ENCODE measurements around the gene NRTN. TPM values are rescaled to one million over a fixed set of nuclear protein-coding genes. Genes with fewer than 3 reads are reported as not detected.
A peak's percentile ranks its signal among the peaks of the same experiment; 100 is the strongest.

Gene NRTN
- total and polyA plus RNA-seq, 2 of the 13 experiments (the other 11 are each of a cell fraction or from before 2014, with no cell fraction given), result 4.1 to 5.3 TPM

DNA sequence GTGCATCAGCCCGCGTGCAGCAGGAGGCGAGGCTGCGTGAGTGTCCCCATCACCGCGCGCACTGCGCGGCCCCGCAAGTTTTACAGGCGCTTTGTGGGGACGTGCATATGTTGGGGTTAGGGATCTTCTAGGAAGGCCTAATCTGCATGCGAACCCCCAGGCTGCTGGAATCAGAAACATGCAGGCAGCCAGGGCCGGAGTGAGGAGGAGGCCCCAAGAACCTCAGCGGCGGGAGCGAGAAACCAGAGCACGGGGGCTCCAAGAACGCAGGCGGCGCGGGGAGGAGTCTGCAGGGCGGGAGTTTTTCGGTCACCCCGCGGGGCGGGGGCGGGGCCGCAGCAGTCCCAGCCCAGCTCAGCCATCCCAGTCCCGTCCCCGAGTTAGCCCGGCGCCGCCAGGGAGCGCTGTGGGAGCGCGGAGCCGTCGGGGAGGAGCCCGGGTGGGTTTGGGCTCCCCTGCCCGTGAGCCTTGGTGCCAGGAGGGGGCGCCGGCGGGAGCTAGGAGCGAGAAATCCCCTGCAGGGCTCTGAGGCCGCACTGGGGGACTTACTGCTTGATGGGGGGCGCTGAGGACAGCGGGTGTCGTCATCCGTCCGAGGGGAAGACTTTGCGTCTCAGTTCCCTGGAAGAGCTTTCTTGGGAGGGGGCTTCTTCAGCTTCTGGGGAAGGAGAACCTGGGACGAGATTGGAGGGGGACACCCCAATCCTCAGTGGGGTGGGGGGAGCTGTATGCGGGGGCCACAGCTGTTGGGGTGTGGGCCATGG is 933 bp upstream of the NRTN start (continued):
- TF ChIP-seq, protein P1, sequence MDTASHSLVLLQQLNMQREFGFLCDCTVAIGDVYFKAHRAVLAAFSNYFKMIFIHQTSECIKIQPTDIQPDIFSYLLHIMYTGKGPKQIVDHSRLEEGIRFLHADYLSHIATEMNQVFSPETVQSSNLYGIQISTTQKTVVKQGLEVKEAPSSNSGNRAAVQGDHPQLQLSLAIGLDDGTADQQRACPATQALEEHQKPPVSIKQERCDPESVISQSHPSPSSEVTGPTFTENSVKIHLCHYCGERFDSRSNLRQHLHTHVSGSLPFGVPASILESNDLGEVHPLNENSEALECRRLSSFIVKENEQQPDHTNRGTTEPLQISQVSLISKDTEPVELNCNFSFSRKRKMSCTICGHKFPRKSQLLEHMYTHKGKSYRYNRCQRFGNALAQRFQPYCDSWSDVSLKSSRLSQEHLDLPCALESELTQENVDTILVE (CRISPR knock-in tag; IDR thresholded peaks at IDR 0.05), result peak; percentile 43; the same call in 1 of the 2 replicates
- TF ChIP-seq, protein P2, sequence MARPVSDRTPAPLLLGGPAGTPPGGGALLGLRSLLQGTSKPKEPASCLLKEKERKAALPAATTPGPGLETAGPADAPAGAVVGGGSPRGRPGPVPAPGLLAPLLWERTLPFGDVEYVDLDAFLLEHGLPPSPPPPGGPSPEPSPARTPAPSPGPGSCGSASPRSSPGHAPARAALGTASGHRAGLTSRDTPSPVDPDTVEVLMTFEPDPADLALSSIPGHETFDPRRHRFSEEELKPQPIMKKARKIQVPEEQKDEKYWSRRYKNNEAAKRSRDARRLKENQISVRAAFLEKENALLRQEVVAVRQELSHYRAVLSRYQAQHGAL (CRISPR knock-in tag; IDR thresholded peaks at IDR 0.05; ENCODE audit: not compliant biosample characterization), result no peak
- TF ChIP-seq ZNF678 (CRISPR knock-in tag; IDR thresholded peaks at IDR 0.05) (no peak), ZNF432 (CRISPR knock-in tag; IDR thresholded peaks at IDR 0.05; ENCODE audit: borderline replicate concordance) (no peak), CBX1 (IDR thresholded peaks at IDR 0.05; ENCODE audit: low read depth) (peak; percentile 79), PCBP1 (IDR thresholded peaks at IDR 0.05; ENCODE audit: borderline replicate concordance, low read depth, low read length) (peak; percentile 43; the same call in 1 of the 2 replicates), ZNF160 (CRISPR knock-in tag; IDR thresholded peaks at IDR 0.05) (peak; percentile 70; the same call in 1 of the 2 replicates), ZNF572 (CRISPR knock-in tag; IDR thresholded peaks at IDR 0.05) (0 out of 2 replicates have a peak, but pooled peaks have one; percentile 62), ZNF782 (CRISPR knock-in tag; IDR thresholded peaks at IDR 0.05; ENCODE audit: borderline replicate concordance) (peak; percentile 66), MAZ (IDR thresholded peaks at IDR 0.05; ENCODE audit: borderline replicate concordance, low read depth, low read length) (peak; percentile 79), MAZ (CRISPR knock-in tag; IDR thresholded peaks at IDR 0.05; ENCODE audit: low read depth) (peak; percentile 97), ZNF850 (CRISPR knock-in tag; conservative IDR thresholded peaks at IDR 0.05) (0 out of 2 replicates have a peak, but pooled peaks have one; percentile 53), KDM4B (CRISPR knock-in tag; IDR thresholded peaks at IDR 0.05) (no peak), ARHGAP35 (CRISPR knock-in tag; IDR thresholded peaks at IDR 0.05; ENCODE audit: borderline replicate concordance) (peak; percentile 27; the same call in 1 of the 2 replicates), HNRNPK (IDR thresholded peaks at IDR 0.05; ENCODE audit: low read depth, low read length, poor library complexity, severe bottlenecking) (peak; percentile 61), NPAS2 (CRISPR knock-in tag; IDR thresholded peaks at IDR 0.05; ENCODE audit: borderline replicate concordance) (no peak), RAD21 (CRISPR knock-in tag; IDR thresholded peaks at IDR 0.05) (peak; percentile 100), ZC3H13 (CRISPR knock-in tag; IDR thresholded peaks at IDR 0.05) (0 out of 2 replicates have a peak, but pooled peaks have one; percentile 51), MED8 (CRISPR knock-in tag; IDR thresholded peaks at IDR 0.05; ENCODE audit: insufficient replicate concordance) (no peak), CBFB (CRISPR knock-in tag; IDR thresholded peaks at IDR 0.05) (peak; percentile 58), ZNF253 (CRISPR knock-in tag; IDR thresholded peaks at IDR 0.05; ENCODE audit: borderline replicate concordance) (no peak), ZFP62 (CRISPR knock-in tag; IDR thresholded peaks at IDR 0.05) (no peak), GTF3A (CRISPR knock-in tag; conservative IDR thresholded peaks at IDR 0.05) (0 out of 2 replicates have a peak, but pooled peaks have one; percentile 17), ATF7-NPFF (CRISPR knock-in tag; IDR thresholded peaks at IDR 0.05; ENCODE audit: low read depth) (peak; percentile 92), SIN3B (IDR thresholded peaks at IDR 0.05; ENCODE audit: low read length) (peak; percentile 39; the same call in 1 of the 2 replicates), ZNF724P (CRISPR knock-in tag; IDR thresholded peaks at IDR 0.05; ENCODE audit: borderline replicate concordance) (peak; percentile 90)
- TF ChIP-seq, protein P3, sequence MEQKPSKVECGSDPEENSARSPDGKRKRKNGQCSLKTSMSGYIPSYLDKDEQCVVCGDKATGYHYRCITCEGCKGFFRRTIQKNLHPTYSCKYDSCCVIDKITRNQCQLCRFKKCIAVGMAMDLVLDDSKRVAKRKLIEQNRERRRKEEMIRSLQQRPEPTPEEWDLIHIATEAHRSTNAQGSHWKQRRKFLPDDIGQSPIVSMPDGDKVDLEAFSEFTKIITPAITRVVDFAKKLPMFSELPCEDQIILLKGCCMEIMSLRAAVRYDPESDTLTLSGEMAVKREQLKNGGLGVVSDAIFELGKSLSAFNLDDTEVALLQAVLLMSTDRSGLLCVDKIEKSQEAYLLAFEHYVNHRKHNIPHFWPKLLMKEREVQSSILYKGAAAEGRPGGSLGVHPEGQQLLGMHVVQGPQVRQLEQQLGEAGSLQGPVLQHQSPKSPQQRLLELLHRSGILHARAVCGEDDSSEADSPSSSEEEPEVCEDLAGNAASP (CRISPR knock-in tag; IDR thresholded peaks at IDR 0.05; ENCODE audit: borderline replicate concordance), result peak; percentile 31; the same call in 1 of the 2 replicates
